Fibroblast of pulmonary artery (primary cell): ENCODE measurements around the gene LRP8.

Experiments
- DNase-seq: peaks from one replicate; pipeline ENCODE4 v3.0.0-alpha.2; 2010; ENCODE audit warnings: low read depth
- H3K4me3 ChIP-seq: replicated peaks from 2 replicates; pipeline ENCODE4 v1.5.1; 2011; ENCODE audit warnings: low read depth, mild to moderate bottlenecking, control low read depth, low read length, moderate library complexity
- CTCF ChIP-seq: IDR thresholded peaks from 2 replicates; pipeline ENCODE4 v1.5.1; 2011; ENCODE audit warnings: mild to moderate bottlenecking, control low read depth, low read length, inconsistent platforms; ENCODE audit errors: missing control alignments

Gene LRP8

GRCh38 chr1:53334781-53335180 lies 6.9 kb upstream of the LRP8 start:
- no peak for TF ChIP-seq CTCF
- H3K4me3 ChIP-seq, result no peak overlapping the region
- no peak for DNase-seq

GRCh38 chr1:53334312-53334711 lies 6.4 kb upstream of the LRP8 start:
- no peak overlapping the region for H3K4me3 ChIP-seq
- no peak for DNase-seq
- TF ChIP-seq CTCF, result no peak

GRCh38 chr1:53332833-53333232 lies 5.0 kb upstream of the LRP8 start:
- no peak for DNase-seq
- no peak overlapping the region for H3K4me3 ChIP-seq
- TF ChIP-seq CTCF, result no peak

DNA sequence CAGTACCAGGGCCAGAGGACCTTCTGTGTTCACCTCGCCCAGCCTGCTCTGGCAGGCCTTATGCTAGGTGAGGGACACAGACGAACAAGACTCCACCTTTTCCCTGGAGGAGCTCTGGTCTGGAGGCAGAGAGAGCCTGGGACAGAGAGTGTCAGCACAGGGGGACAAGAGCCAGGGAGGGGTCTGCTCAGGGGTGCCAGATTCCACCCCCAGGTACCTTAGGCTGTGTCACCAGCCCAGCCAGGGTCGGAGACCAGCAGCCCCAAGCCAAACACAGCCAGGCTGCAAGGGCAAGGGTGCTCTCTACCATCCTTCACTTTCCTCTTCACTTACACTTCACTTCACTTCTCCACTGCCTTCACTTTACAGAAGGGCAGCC lies 4.3 kb upstream of the LRP8 start:
- DNase-seq, result no peak
- no peak for TF ChIP-seq CTCF
- no peak overlapping the region for H3K4me3 ChIP-seq

DNA sequence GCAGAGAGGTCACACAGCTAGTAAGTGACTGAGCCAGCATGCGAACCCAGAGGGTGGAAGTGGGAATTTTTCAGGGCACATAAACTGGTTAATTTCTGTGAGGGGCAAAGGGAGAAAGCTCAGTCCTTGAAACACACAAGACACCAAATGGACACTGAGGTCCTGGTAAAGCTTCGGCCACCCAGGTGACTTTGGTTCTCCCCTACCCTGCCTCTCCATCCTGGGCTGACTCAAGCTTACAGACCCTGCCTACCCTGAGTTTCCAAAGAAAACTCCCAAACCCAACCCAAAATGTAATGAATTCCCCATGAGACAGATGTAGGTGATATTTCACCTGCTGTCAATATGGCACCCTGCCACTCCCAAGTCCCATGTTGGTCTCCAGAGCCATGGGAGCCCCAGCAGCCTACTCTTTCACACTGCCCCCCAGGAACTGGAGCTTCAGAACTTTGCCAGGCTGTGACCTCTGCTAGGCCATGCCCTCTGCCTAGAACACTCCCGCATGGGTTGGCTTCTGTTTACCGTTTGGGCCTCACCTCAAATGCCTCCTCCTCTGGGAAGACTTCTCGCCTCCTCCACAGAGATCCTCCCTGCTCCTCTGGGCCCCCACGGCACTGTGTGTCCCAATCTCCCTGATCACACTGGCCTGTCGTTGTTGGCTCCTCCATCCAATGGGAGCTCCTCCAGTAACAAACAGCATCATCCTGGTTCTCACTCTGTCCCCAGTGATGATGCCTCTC lies 3.7 kb upstream of the LRP8 start:
- H3K4me3 ChIP-seq, result no peak overlapping the region
- no peak for DNase-seq
- no peak for TF ChIP-seq CTCF

DNA sequence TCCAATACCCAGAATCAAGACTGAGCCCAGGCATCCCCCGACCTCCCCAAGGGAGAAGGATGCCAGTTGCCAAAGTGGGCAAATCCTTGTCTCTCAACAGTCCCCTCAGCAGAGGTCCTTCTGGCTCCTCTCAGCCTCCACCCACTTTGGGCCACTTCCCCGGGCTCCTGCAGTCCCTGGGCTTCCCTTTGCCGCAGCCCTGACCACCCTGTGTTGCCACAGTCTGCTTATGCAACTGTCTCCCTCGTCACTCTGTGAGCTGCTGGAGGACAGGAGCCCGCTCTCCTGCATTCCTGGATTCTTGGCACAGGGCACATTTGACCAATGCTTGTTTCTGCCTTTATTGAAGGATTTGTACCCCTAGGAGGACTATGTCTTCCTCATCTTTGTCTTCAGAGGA lies 2.9 kb upstream of the LRP8 start:
- DNase-seq, result no peak
- no peak for TF ChIP-seq CTCF
- H3K4me3 ChIP-seq, result no peak overlapping the region

GRCh38 chr1:53328541-53329499 lies 950 bp upstream of the LRP8 start:
- DNase-seq, result no peak
- no peak overlapping the region for H3K4me3 ChIP-seq
- no peak for TF ChIP-seq CTCF
